OCI-LY1 (cell line): ENCODE results near the gene TMEM212.

Source experiments
- CTCF ChIP-seq: fragments of 200-600 bp; sonication (generic), shearing (Covaris generic); IDR thresholded peaks from 2 replicates; pipeline ENCODE4 v1.5.1; 2017; ENCODE audit warnings: mild to moderate bottlenecking, antibody characterized with exemption, low read length, moderate library complexity, mixed read lengths
- EZH2 ChIP-seq: fragments of 200-600 bp; sonication (generic), shearing (Covaris generic); IDR thresholded peaks from 2 replicates; pipeline ENCODE4 v1.8.0; 2017; ENCODE audit warnings: borderline replicate concordance, mixed run types, mild to moderate bottlenecking, antibody characterized with exemption, low read length, moderate library complexity, mixed read lengths

GRCh38 chr3:171883257-171883892, 40.2 kb downstream of the TMEM212 start:
- TF ChIP-seq CTCF (no peak), EZH2 (no peak)
